PC-3 (cell line): Measurements from ENCODE around the gene SLC16A3. TPM values are rescaled to one million over a fixed set of nuclear protein-coding genes. Genes with fewer than 3 reads are reported as not detected.

Experiments
- ATAC-seq: fragments of 200-7000 bp; cut with Tn5 transposase; 2 replicates; pipeline ENCODE4 v1.9.1; 2020; ENCODE audit warnings: mild to moderate bottlenecking, moderate library complexity
- BruUV-seq: library from RNA; stranded (reverse); fragments of 400-500 nt; replicated peaks from 2 replicates; lab custom pipeline; 2021; lab: Mats Ljungman, UMichigan
- CTCF ChIA-PET: fragments of 300-600 bp; sonication (Branson Sonifier 250); formaldehyde crosslinking; loops from one replicate; lab custom pipeline; 2022; ENCODE audit warnings: antibody characterized with exemption; lab: Charles Lee
- POLR2A ChIA-PET: fragments of 300-600 bp; sonication (Branson Sonifier 250); formaldehyde crosslinking; loops from one replicate; lab custom pipeline; 2022; ENCODE audit warnings: antibody characterized with exemption; ENCODE audit not compliant: unreplicated experiment; lab: Charles Lee
- DNase-seq: peaks from one replicate; pipeline ENCODE4 v3.0.0-alpha.2; 2015
- H2AFZ ChIP-seq: fragments of 300-600 bp; sonication (generic); 2 replicates; pipeline ENCODE4 v1.6.0; 2016; ENCODE audit warnings: antibody characterized with exemption, low read length
- H3F3A ChIP-seq: fragments of 300-600 bp; sonication (generic); one replicate; pipeline ENCODE4 v1.6.0; 2017; ENCODE audit warnings: antibody characterized with exemption, low read length, control low read depth, mild to moderate bottlenecking; ENCODE audit not compliant: unreplicated experiment
- H3K27ac ChIP-seq: fragments of 300-600 bp; sonication (generic); 2 replicates; pipeline ENCODE4 v1.5.1; 2016; ENCODE audit warnings: mild to moderate bottlenecking, low read length
- H3K27me3 ChIP-seq: fragments of 300-600 bp; sonication (generic); 2 replicates; pipeline ENCODE4 v1.6.1; 2016; ENCODE audit warnings: low read length, mixed read lengths
- H3K36me3 ChIP-seq: fragments of 300-600 bp; sonication (generic); 2 replicates; pipeline ENCODE4 v1.6.1; 2016; ENCODE audit warnings: low read depth, mixed run types, low read length, mixed read lengths
- H3K4me1 ChIP-seq: fragments of 300-600 bp; sonication (generic); 2 replicates; pipeline ENCODE4 v1.5.1; 2016; ENCODE audit warnings: low read length; ENCODE audit not compliant: insufficient read depth
- H3K4me2 ChIP-seq: fragments of 300-600 bp; sonication (generic); 2 replicates; pipeline ENCODE4 v1.6.0; 2016; ENCODE audit warnings: low read length
- H3K4me3 ChIP-seq: fragments of 300-600 bp; sonication (generic); 2 replicates; pipeline ENCODE4 v1.5.1; 2016; ENCODE audit warnings: mild to moderate bottlenecking, low read length, mixed read lengths
- H3K79me2 ChIP-seq: fragments of 300-600 bp; sonication (generic); 2 replicates; pipeline ENCODE4 v1.6.1; 2017; ENCODE audit warnings: low read length, mixed read lengths
- H3K9ac ChIP-seq: fragments of 300-600 bp; sonication (generic); 2 replicates; pipeline ENCODE4 v1.6.0; 2016; ENCODE audit warnings: mild to moderate bottlenecking, low read length
- H3K9me2 ChIP-seq: fragments of 300-600 bp; sonication (generic); replicated peaks from 2 replicates; pipeline ENCODE4 v1.6.1; 2016; ENCODE audit warnings: mixed run types, low read length, mixed read lengths
- H3K9me3 ChIP-seq: fragments of 300-600 bp; sonication (generic); 2 replicates; pipeline ENCODE4 v1.6.1; 2016; ENCODE audit warnings: low read length, mixed read lengths
- H4K20me1 ChIP-seq: fragments of 300-600 bp; sonication (generic); 2 replicates; pipeline ENCODE4 v1.6.1; 2016; ENCODE audit warnings: low read length, mixed read lengths
- CTCF ChIP-seq: fragments of 300-600 bp; sonication (generic); conservative IDR thresholded peaks from 2 replicates; pipeline ENCODE4 v1.5.1; 2017; ENCODE audit warnings: antibody characterized with exemption, low read depth, mild to moderate bottlenecking, low read length
- EZH2 ChIP-seq: fragments of 300-600 bp; sonication (generic); IDR thresholded peaks from one replicate; pipeline ENCODE4 v1.6.1; 2017; ENCODE audit warnings: antibody characterized with exemption, mild to moderate bottlenecking, low read length; ENCODE audit not compliant: unreplicated experiment
- EZH2phosphoT487 ChIP-seq: fragments of 300-600 bp; sonication (generic); IDR thresholded peaks from 2 replicates; pipeline ENCODE4 v1.6.1; 2018; ENCODE audit warnings: mild to moderate bottlenecking, antibody characterized with exemption, low read length, borderline replicate concordance
- intact Hi-C: fragments of 100-400 bp; cut with micrococcal nuclease; formaldehyde crosslinking; loops from 2 replicates; pipeline ENCODE4 v1.9.0; 2023
- total RNA-seq: library from RNA; depleted of rRNA; stranded (reverse); fragments of >200 nt; gene quantifications from 2 replicates; pipeline ENCODE4 v1.2.3, GENCODE V29; 2014

The SLC16A3 gene
- total RNA-seq, 1 experiment from 2014 or later = 286 TPM

- no TSS peak for BruUV-seq
- Histone ChIP-seq H3K4me3 (no peak overlapping the region), H3K4me2 (no peak overlapping the region), H3K79me2 (peaks cover 15% of the 10 kb centered on the region; the same call in 1 of the 2 replicates), H3K27me3 (no peaks in the 10 kb centered on the region), H2AFZ (no peak overlapping the region), H4K20me1 (peaks cover 19% of the 10 kb centered on the region), H3K9me3 (no peaks in the 10 kb centered on the region), H3K4me1 (peaks cover 42% of the 10 kb centered on the region), H3K9me2 (no peaks in the 10 kb centered on the region), H3K36me3 (peaks cover 65% of the 10 kb centered on the region), H3K27ac (peak overlapping the region; percentile 94), H3F3A (peaks cover 55% of the 10 kb centered on the region), H3K9ac (no peak overlapping the region)
- ChIA-PET CTCF (interaction anchor here (1.7 kb wide), 1 partner anchor 39 kb away, joined by 4 read pairs; no protein-coding TSS in a partner anchor), POLR2A (no interaction called here)
- intact Hi-C loops = loop anchor here (1.0 to 10.0 kb wide), 4 partner anchors 51 to 209 kb away; partner anchors contain the start of genes CYBC1 and NARF
- no peak for DNase-seq
- no peak for ATAC-seq
- TF ChIP-seq CTCF (no peak), EZH2 (no peak), EZH2phosphoT487 (no peak)
Measured at GRCh38 chr17:82245134-82246039, 16.5 kb downstream of the SLC16A3 start.

GRCh38 chr17:82246040-82246364, 17.2 kb downstream of the SLC16A3 start:
- peaks cover 21% of the 10 kb centered on the region; the same call in 1 of the 2 replicates for H3K79me2 ChIP-seq
- H3F3A ChIP-seq = peaks cover 55% of the 10 kb centered on the region
- peaks cover 36% of the 10 kb centered on the region for H3K4me1 ChIP-seq
- H3K27me3 ChIP-seq = no peaks in the 10 kb centered on the region
- no peak for ATAC-seq
- H3K4me2 ChIP-seq = peak overlapping the region; percentile 52; the same call in 1 of the 2 replicates
- ChIA-PET POLR2A (no interaction called here), CTCF (interaction anchor here (1.7 kb wide), 1 partner anchor 40 kb away, joined by 4 read pairs; no protein-coding TSS in a partner anchor)
- peak overlapping the region; percentile 54; the same call in 1 of the 2 replicates for H3K9ac ChIP-seq
- H3K4me3 ChIP-seq = no peak overlapping the region
- H3K9me2 ChIP-seq = no peaks in the 10 kb centered on the region
- H2AFZ ChIP-seq = no peak overlapping the region
- peaks cover 69% of the 10 kb centered on the region for H3K36me3 ChIP-seq
- no TSS peak for BruUV-seq
- H4K20me1 ChIP-seq = peaks cover 16% of the 10 kb centered on the region
- no peak for DNase-seq
- intact Hi-C loops = loop anchor here (1.0 to 10.0 kb wide), 3 partner anchors 51 to 209 kb away; partner anchors contain the start of genes CYBC1 and NARF
- TF ChIP-seq EZH2 (no peak), EZH2phosphoT487 (no peak), CTCF (no peak)
- no peaks in the 10 kb centered on the region for H3K9me3 ChIP-seq
- H3K27ac ChIP-seq = peak overlapping the region; percentile 94
